NCI-H187 treated with DMSO at 0.1 percent for 48 hours (cell line): ENCODE measurements around the gene TNFRSF4.

Experiments used
- DNase-seq: peaks from one replicate; lab custom pipeline; 2025; lab: John Stamatoyannopoulos, UW

TNFRSF4 gene

GRCh38 chr1:1217621-1218523, 3.9 kb upstream of the TNFRSF4 start:
- no peak for DNase-seq

- no peak for DNase-seq
These were observed 3.0 kb upstream of the TNFRSF4 start for GRCh38 chr1:1216770-1217620.

GRCh38 chr1:1215881-1216605, 2.1 kb upstream of the TNFRSF4 start:
- DNase-seq, result no peak

GRCh38 chr1:1215080-1215676, 1.2 kb upstream of the TNFRSF4 start:
- DNase-seq, result no peak

GRCh38 chr1:1212780-1213344, 1.1 kb downstream of the TNFRSF4 start:
- no peak for DNase-seq

- no peak for DNase-seq
These were observed 2.2 kb downstream of the TNFRSF4 start for GRCh38 chr1:1211541-1212441.

- DNase-seq, result no peak
These were observed 3.0 kb downstream of the TNFRSF4 start for GRCh38 chr1:1210726-1211540.

GRCh38 chr1:1208713-1209433, 5.1 kb downstream of the TNFRSF4 start:
- no peak for DNase-seq

GRCh38 chr1:1207571-1207892, 6.4 kb downstream of the TNFRSF4 start:
- no peak for DNase-seq

- DNase-seq, result no peak
These were observed 6.9 kb downstream of the TNFRSF4 start for GRCh38 chr1:1206966-1207531.

GRCh38 chr1:1206376-1206965, 7.5 kb downstream of the TNFRSF4 start, which contains the start of gene TNFRSF18:
TSS of gene TNFRSF18 (minus strand) at chr1:1206592. CDS start at chr1:1206571, 21 bp downstream.
- DNase-seq, result no peak

- no peak for DNase-seq
These were observed 8.1 kb downstream of the TNFRSF4 start for GRCh38 chr1:1205769-1206375.

GRCh38 chr1:1204998-1205768, 8.8 kb downstream of the TNFRSF4 start:
- DNase-seq, result no peak

- DNase-seq, result no peak
These were observed 9.5 kb downstream of the TNFRSF4 start for GRCh38 chr1:1204425-1204920.

GRCh38 chr1:1203561-1204424, 10.2 kb downstream of the TNFRSF4 start:
- no peak for DNase-seq
